GM13976 (cell line): ENCODE measurements around the gene TNFRSF14.

ENCODE experiments used
- DNase-seq: peaks from one replicate; pipeline ENCODE4 v3.0.0; 2012; ENCODE audit warnings: low spot score
- in situ Hi-C: fragments of 300-500 bp; cut with MboI; formaldehyde crosslinking; loops from one replicate; pipeline ENCODE4 v1.12.0; 2022; ENCODE audit warnings: low sequenced_read_pairs, mixed read lengths, inconsistent platforms; ENCODE audit not compliant: unreplicated experiment
- TF ChIP-seq, protein P1 (sequence below): IDR thresholded peaks from 2 replicates; pipeline ENCODE4 v1.5.1; 2012; ENCODE audit warnings: borderline replicate concordance, mild to moderate bottlenecking; ENCODE audit not compliant: insufficient read depth; ENCODE audit errors: extremely low read depth, missing control alignments, control extremely low read depth

TNFRSF14 gene

DNA sequence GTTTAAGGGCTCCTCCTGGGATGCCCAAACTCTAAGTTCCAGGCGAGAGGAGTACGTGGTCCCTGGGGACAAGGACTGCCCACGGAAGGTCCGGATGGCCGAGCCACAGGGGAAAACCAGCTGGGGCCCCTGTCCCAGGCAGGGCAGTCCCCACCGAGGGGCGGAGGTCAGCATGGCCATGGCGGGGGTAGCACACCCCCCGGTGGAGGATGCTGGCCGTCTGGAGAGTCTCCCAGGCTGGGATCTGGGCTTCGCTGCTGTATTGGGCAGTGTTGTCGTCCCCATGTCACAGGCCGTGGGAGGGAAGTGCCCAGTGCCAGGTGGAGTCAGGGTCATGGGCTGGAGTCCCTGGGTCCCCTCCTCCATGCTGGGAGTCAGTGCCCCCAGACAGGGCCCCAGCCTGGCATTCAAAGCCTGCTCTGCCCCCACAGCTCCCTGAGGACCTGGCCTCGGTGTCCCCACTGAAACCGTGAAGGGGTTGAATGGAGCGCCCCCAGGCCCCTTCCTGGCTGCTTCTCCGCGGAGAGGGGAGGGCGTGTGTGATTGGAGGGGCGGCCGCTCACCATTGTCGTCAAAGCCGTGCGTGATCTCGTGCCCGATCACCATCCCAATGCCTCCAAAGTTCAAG, 37.2 kb downstream of the TNFRSF14 start:
- no peak for DNase-seq
- in situ Hi-C loops, result no loop called here
- TF ChIP-seq, protein P1, sequence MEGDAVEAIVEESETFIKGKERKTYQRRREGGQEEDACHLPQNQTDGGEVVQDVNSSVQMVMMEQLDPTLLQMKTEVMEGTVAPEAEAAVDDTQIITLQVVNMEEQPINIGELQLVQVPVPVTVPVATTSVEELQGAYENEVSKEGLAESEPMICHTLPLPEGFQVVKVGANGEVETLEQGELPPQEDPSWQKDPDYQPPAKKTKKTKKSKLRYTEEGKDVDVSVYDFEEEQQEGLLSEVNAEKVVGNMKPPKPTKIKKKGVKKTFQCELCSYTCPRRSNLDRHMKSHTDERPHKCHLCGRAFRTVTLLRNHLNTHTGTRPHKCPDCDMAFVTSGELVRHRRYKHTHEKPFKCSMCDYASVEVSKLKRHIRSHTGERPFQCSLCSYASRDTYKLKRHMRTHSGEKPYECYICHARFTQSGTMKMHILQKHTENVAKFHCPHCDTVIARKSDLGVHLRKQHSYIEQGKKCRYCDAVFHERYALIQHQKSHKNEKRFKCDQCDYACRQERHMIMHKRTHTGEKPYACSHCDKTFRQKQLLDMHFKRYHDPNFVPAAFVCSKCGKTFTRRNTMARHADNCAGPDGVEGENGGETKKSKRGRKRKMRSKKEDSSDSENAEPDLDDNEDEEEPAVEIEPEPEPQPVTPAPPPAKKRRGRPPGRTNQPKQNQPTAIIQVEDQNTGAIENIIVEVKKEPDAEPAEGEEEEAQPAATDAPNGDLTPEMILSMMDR, result no peak

DNA sequence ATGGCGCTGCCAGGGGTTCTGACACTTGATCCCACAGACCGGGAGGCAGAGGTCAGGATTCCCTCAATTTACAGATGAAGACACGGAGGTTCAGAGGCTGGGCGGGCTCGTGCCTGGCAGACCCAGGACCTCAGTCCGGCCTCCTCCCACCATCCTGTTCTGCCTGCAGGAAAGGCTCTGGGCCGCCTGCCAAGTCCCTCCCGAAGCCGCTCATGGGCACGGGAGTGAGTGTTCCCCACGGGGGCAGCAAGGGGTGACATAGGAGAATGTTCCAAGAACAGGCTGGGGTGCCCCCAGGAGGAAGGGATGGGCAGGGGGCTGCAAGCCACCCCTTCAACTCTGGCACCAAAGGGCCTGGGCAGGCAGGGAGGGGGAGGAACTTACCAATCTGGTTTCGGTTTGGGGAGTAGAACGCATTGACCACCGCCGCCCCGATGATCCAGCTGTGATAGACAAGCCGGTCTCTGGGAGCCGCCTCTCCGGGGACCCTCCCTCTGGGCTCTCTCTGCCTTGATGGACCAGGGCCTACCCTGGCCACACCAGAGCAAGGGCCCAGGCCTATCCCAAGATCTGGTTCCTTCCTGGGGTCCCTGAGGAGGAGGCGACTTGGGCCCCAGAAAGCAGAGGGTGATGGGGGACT, 38.0 kb downstream of the TNFRSF14 start:
- in situ Hi-C loops, result no loop called here
- TF ChIP-seq, protein P1, result no peak
- DNase-seq, result no peak

DNA sequence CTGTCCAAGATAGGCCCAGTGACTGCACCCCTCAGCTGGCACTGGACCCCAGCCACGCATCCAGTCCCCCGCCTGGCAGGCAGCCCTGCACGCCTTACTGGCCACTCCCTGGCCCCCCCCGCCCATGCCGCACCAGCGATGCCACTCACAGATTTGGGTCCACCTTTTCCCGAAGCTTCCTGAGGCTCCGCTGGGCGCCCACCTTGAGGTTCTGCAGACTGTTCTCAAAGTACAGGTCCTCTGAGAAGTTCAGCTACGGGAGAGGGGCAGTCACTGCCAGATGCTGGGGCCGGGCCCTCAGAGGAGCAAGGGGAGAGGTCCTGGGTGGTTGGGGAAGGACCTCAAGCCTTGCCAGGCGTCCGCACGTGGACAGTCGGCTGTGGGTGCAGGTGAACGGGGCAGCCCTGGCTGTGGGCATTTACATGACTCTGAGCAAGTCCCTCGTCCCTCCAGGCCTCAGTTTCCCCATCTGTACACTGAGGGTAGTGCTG, 38.5 kb downstream of the TNFRSF14 start:
- no peak for DNase-seq
- in situ Hi-C loops, result no loop called here
- TF ChIP-seq, protein P1, result no peak

DNA sequence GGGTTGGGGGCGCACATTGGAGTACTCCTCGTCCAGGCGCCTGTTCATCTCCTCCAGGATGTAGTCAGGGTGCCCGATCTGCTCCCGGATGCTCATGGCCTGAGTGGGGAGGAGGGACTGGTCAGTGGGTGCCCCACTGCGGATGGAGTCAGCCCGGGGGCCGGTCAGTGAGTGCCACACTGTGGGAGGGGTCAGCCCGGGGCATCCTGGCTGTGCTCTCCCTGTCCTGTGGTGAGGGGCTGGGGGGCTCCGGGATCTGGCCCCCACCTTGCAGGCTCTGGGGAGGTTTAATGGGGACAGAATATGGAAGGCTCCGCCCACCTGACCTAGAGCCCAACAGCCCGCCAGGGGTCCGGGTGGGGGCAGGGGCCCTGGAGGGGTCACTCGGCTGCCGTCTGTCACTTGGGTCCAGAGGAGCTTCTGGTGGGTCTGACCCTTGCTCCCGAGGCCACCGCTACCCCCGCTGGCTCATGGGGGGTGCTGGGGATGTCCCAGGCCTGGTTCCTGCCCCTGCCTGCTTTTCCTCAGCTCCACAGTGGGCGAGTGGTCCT, 39.2 kb downstream of the TNFRSF14 start:
- DNase-seq, result no peak
- TF ChIP-seq, protein P1, result no peak
- in situ Hi-C loops, result no loop called here

DNA sequence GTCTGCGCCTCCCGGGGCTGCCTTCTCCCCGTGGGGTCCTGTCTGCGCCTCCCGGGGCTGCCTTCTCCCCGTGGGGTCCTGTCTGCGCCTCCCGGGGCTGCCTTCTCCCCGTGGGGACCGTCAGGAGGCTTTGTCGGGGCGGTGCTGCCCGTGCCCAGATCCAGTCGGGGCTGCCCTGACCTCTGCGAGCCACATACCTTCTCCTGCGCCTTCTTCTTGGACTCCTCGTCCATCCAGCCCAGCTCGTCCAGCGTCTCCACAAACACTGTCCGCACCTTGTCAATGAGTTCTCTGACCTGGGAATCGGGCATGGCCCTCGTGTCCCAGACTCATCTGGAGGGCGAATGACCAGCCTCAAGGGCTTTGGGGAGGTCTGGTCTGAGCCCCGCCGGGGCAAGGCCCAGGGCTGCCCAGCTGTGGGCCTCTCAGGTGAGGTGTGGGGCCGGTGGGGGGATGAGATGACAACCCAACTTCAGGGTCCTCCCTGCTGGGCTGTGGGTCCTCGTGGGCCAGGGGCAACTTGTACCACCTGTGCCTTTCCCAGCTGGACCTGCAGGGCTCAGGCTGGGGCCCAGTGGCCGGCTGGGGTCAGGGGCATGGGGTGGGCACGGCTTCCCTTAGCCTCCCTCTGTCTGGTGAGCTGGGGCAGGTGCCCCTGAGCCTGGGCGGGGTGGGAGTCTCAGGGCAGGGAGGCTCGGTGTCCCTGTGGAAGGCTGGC, 39.8 kb downstream of the TNFRSF14 start:
- in situ Hi-C loops, result no loop called here
- TF ChIP-seq, protein P1, result no peak
- no peak for DNase-seq

DNA sequence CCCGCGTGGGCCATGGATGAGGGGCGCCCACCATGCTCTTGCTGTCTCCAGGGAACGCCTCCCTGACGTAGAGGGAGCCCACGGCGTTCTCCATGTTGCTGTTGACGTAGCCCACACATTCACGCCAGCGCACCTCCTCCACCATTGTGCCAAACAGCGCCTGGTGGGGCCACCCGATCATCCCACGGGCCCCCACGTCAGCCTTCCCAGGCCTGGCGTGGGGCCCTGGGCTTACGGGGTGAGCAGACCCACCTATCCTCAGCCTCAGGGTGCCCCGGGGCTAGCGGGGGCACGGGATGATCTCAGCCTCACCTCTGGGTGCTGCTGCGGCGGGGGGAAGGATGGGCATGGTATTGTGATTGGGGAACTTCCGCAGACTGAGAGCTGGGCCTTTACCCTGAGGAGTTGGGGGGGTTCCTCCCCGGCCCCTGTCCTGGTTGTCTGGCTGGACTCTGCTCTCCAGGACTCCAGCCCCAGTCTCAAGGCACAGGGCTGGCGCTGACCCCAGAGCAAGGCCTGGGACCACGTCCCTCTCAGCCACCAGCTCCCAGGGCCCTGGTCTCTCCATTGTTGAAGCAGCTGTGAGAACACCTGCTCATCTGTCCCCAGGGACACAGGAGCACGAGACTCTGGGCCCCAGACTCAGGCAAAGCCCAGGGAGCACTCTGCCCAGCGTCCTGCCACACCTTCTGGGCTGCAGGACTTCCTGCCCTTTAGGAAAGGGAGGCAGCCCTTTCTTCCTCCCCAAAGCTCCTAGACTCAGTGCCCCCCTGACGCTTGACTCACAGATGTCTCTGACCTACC, 40.6 kb downstream of the TNFRSF14 start:
- TF ChIP-seq, protein P1, result no peak
- in situ Hi-C loops, result no loop called here
- DNase-seq, result no peak
